ENCODE data around the gene SCN1A.
A peak's percentile ranks its signal among the peaks of the same experiment; 100 is the strongest.

SCN1A gene

GRCh38 chr2:165959371-165959770 is 168.4 kb downstream of the SCN1A start:
- DNase-seq: no peak

- DNase-seq: no peak
These were observed 169.4 kb downstream of the SCN1A start for GRCh38 chr2:165958313-165958960.

- DNase-seq: no peak
These were observed 170.7 kb downstream of the SCN1A start for GRCh38 chr2:165957030-165957675.

- peak; percentile 95 for DNase-seq
These were observed 173.9 kb downstream of the SCN1A start, which contains the start of gene TTC21B for GRCh38 chr2:165953655-165954606. Gene TTC21B, minus strand, starts transcription at chr2:165953776. Its CDS starts 71 bp downstream, at chr2:165953705.

- DNase-seq: no peak
These were observed 174.5 kb downstream of the SCN1A start for GRCh38 chr2:165953306-165953654.

- peak; percentile 14 for DNase-seq
These were observed 175.0 kb downstream of the SCN1A start for GRCh38 chr2:165952741-165953211.

- DNase-seq: no peak
These were observed 175.7 kb downstream of the SCN1A start for GRCh38 chr2:165952085-165952484.

- DNase-seq: no peak
These were observed 177.4 kb downstream of the SCN1A start for GRCh38 chr2:165950438-165950837.

GRCh38 chr2:165941827-165942226 is 186.0 kb downstream of the SCN1A start:
- DNase-seq: no peak

GRCh38 chr2:165938237-165938636 is 189.6 kb downstream of the SCN1A start:
- no peak for DNase-seq
